Measurements from ENCODE around the gene CDK19. TPM values are rescaled to one million over a fixed set of nuclear protein-coding genes. Genes with fewer than 3 reads are reported as not detected.
"Not testable (repeated sequence)": the region's sequence is repeated elsewhere in the genome, so short reads cannot be mapped to it uniquely, and the experiment has no call there.

CDK19 gene
- total RNA-seq, 1 experiment from 2014 or later: 3.2 TPM

GRCh38 chr6:110781522-110782214 is 33.6 kb downstream of the CDK19 start:
- Histone ChIP-seq H3K27me3 (no peaks in the 10 kb centered on the region), H3K36me3 (no peaks in the 10 kb centered on the region), H3K4me3 (no peak overlapping the region), H3K9me3 (no peaks in the 10 kb centered on the region)
- no peak for DNase-seq

- no peaks in the 10 kb centered on the region for H3K36me3 ChIP-seq
- DNase-seq: no peak
- H3K27me3 ChIP-seq: no peaks in the 10 kb centered on the region
- no peak overlapping the region for H3K4me3 ChIP-seq
- no peaks in the 10 kb centered on the region for H3K9me3 ChIP-seq
Observed at GRCh38 chr6:110778333-110778732, 36.9 kb downstream of the CDK19 start.

- DNase-seq: no peak
- Histone ChIP-seq H3K4me3 (no peak overlapping the region), H3K9me3 (no peaks in the 10 kb centered on the region), H3K36me3 (no peaks in the 10 kb centered on the region), H3K27me3 (no peaks in the 10 kb centered on the region)
Observed at GRCh38 chr6:110777636-110778035, 37.6 kb downstream of the CDK19 start.

- H3K27me3 ChIP-seq: no peaks in the 10 kb centered on the region
- H3K36me3 ChIP-seq: no peaks in the 10 kb centered on the region
- no peak overlapping the region for H3K4me3 ChIP-seq
Observed at GRCh38 chr6:110776413-110776812, 38.9 kb downstream of the CDK19 start.

GRCh38 chr6:110769923-110770322 is 45.3 kb downstream of the CDK19 start:
- DNase-seq: no peak
- Histone ChIP-seq H3K27me3 (no peaks in the 10 kb centered on the region), H3K36me3 (no peaks in the 10 kb centered on the region), H3K4me3 (no peak overlapping the region), H3K9me3 (no peaks in the 10 kb centered on the region; the same call in 1 of the 2 replicates)

More at GRCh38 chr6:110776413-110776812, 38.9 kb downstream of the CDK19 start:
- no peak for DNase-seq
- H3K9me3 ChIP-seq: no peaks in the 10 kb centered on the region

GRCh38 chr6:110768057-110768456 is 47.2 kb downstream of the CDK19 start:
- Histone ChIP-seq H3K27me3 (no peaks in the 10 kb centered on the region), H3K36me3 (no peaks in the 10 kb centered on the region), H3K4me3 (no peak overlapping the region), H3K9me3 (no peaks in the 10 kb centered on the region; the same call in 1 of the 2 replicates)
- no peak for DNase-seq

- Histone ChIP-seq H3K4me3 (no peak overlapping the region), H3K27me3 (no peaks in the 10 kb centered on the region), H3K36me3 (no peaks in the 10 kb centered on the region), H3K9me3 (no peaks in the 10 kb centered on the region)
- no peak for DNase-seq
Observed at GRCh38 chr6:110761371-110761770, 53.9 kb downstream of the CDK19 start.

- no peak for DNase-seq
- H3K27me3 ChIP-seq: no peaks in the 10 kb centered on the region
- no peaks in the 10 kb centered on the region for H3K9me3 ChIP-seq
- no peaks in the 10 kb centered on the region for H3K36me3 ChIP-seq
- no peak overlapping the region for H3K4me3 ChIP-seq
Observed at GRCh38 chr6:110760589-110760988, 54.7 kb downstream of the CDK19 start.

- not testable (repeated sequence) for H3K9me3 ChIP-seq, H3K4me3 ChIP-seq, H3K27me3 ChIP-seq, DNase-seq, H3K36me3 ChIP-seq
Observed at GRCh38 chr6:110760098-110760497, 55.2 kb downstream of the CDK19 start.

GRCh38 chr6:110757926-110758325 is 57.3 kb downstream of the CDK19 start:
- H3K36me3 ChIP-seq: no peaks in the 10 kb centered on the region
- no peak overlapping the region for H3K4me3 ChIP-seq
- no peak for DNase-seq
- no peaks in the 10 kb centered on the region for H3K27me3 ChIP-seq
- H3K9me3 ChIP-seq: no peaks in the 10 kb centered on the region

- no peak for DNase-seq
- Histone ChIP-seq H3K36me3 (no peaks in the 10 kb centered on the region), H3K9me3 (no peaks in the 10 kb centered on the region), H3K27me3 (no peaks in the 10 kb centered on the region), H3K4me3 (no peak overlapping the region)
Observed at GRCh38 chr6:110756817-110757216, 58.5 kb downstream of the CDK19 start.

- Histone ChIP-seq H3K27me3 (no peaks in the 10 kb centered on the region), H3K4me3 (no peak overlapping the region), H3K36me3 (no peaks in the 10 kb centered on the region), H3K9me3 (no peaks in the 10 kb centered on the region)
- DNase-seq: no peak
Observed at GRCh38 chr6:110755411-110755834, 59.8 kb downstream of the CDK19 start.

GRCh38 chr6:110753936-110754668 is 61.2 kb downstream of the CDK19 start:
- not testable (repeated sequence) for H3K4me3 ChIP-seq, DNase-seq, H3K9me3 ChIP-seq, H3K27me3 ChIP-seq, H3K36me3 ChIP-seq

- Histone ChIP-seq H3K4me3 (no peak overlapping the region), H3K27me3 (no peaks in the 10 kb centered on the region), H3K36me3 (no peaks in the 10 kb centered on the region), H3K9me3 (no peaks in the 10 kb centered on the region)
- no peak for DNase-seq
Observed at GRCh38 chr6:110748453-110748852, 66.8 kb downstream of the CDK19 start.

GRCh38 chr6:110746680-110747079 is 68.6 kb downstream of the CDK19 start:
- Histone ChIP-seq H3K9me3 (peaks cover 6% of the 10 kb centered on the region), H3K27me3 (no peaks in the 10 kb centered on the region), H3K4me3 (no peak overlapping the region), H3K36me3 (no peaks in the 10 kb centered on the region)
- DNase-seq: no peak

- no peak for DNase-seq
- no peaks in the 10 kb centered on the region for H3K36me3 ChIP-seq
- H3K4me3 ChIP-seq: no peak overlapping the region
- no peaks in the 10 kb centered on the region for H3K27me3 ChIP-seq
- peaks cover 7% of the 10 kb centered on the region for H3K9me3 ChIP-seq
Observed at GRCh38 chr6:110744991-110745390, 70.3 kb downstream of the CDK19 start.

- H3K9me3 ChIP-seq, H3K27me3 ChIP-seq, H3K4me3 ChIP-seq, DNase-seq, H3K36me3 ChIP-seq: not testable (repeated sequence)
Observed at GRCh38 chr6:110742552-110742951, 72.7 kb downstream of the CDK19 start.

- DNase-seq: no peak
- Histone ChIP-seq H3K27me3 (no peaks in the 10 kb centered on the region), H3K4me3 (no peak overlapping the region), H3K36me3 (no peaks in the 10 kb centered on the region), H3K9me3 (peaks cover 7% of the 10 kb centered on the region)
Observed at GRCh38 chr6:110741517-110741916, 73.8 kb downstream of the CDK19 start.

All from MG63 (cell line).